Astrocyte (in vitro differentiated cells and primary cell): ENCODE data around the gene LRCOL1. TPM values are rescaled to one million over a fixed set of nuclear protein-coding genes. Genes with fewer than 3 reads are reported as not detected.
A peak's percentile ranks its signal among the peaks of the same experiment; 100 is the strongest.

ENCODE experiments used
- DNase-seq: peaks from one replicate; pipeline ENCODE4 v3.0.0-alpha.2; 2010; ENCODE audit warnings: low read depth
- FAIRE-seq: peaks from 2 replicates; lab custom pipeline; 2011; peaks lifted over from hg19 to GRCh38; lab: Jason Lieb, UNC
- H2AFZ ChIP-seq: 2 replicates; pipeline ENCODE4 v1.6.0; 2012; ENCODE audit warnings: low read depth, low read length, inconsistent platforms
- H3K27ac ChIP-seq: 2 replicates; pipeline ENCODE4 v1.5.1; 2011; ENCODE audit warnings: low read depth, low read length, inconsistent platforms
- H3K27me3 ChIP-seq: 2 replicates; pipeline ENCODE4 v1.6.0; 2011; ENCODE audit warnings: low read length, inconsistent platforms; ENCODE audit not compliant: insufficient read depth
- H3K36me3 ChIP-seq: 2 replicates; pipeline ENCODE4 v1.5.1; 2011; ENCODE audit warnings: low read length, inconsistent platforms; ENCODE audit not compliant: insufficient read depth
- H3K4me1 ChIP-seq: 2 replicates; pipeline ENCODE4 v1.5.1; 2011; ENCODE audit warnings: low read length, inconsistent platforms; ENCODE audit not compliant: insufficient read depth
- H3K4me2 ChIP-seq: 2 replicates; pipeline ENCODE4 v1.6.0; 2012; ENCODE audit warnings: low read length, inconsistent platforms
- H3K4me3 ChIP-seq: 2 replicates; pipeline ENCODE4 v1.5.1; 2011; ENCODE audit warnings: low read depth, mild to moderate bottlenecking, low read length, inconsistent platforms; ENCODE audit not compliant: insufficient read depth
- H3K79me2 ChIP-seq: 2 replicates; pipeline ENCODE4 v1.6.0; 2012; ENCODE audit warnings: mild to moderate bottlenecking, low read length, inconsistent platforms; ENCODE audit not compliant: insufficient read depth
- H3K9ac ChIP-seq: 2 replicates; pipeline ENCODE4 v1.6.0; 2012; ENCODE audit warnings: mild to moderate bottlenecking, low read length, inconsistent platforms
- H3K9me3 ChIP-seq: 2 replicates; pipeline ENCODE4 v1.5.1; 2012; ENCODE audit warnings: low read depth, mild to moderate bottlenecking, low read length, inconsistent platforms; ENCODE audit not compliant: insufficient read depth
- H4K20me1 ChIP-seq: 2 replicates; pipeline ENCODE4 v1.6.0; 2012; ENCODE audit warnings: low read length, inconsistent platforms; ENCODE audit not compliant: insufficient read depth
- H3K27ac Mint-ChIP-seq: one replicate; pipeline ENCODE4 v1.8.0; 2021; ENCODE audit warnings: mild to moderate bottlenecking, mixed read lengths; ENCODE audit not compliant: unreplicated experiment
- H3K27me3 Mint-ChIP-seq: one replicate; pipeline ENCODE4 v1.8.0; 2021; ENCODE audit warnings: low read depth, mixed read lengths; ENCODE audit not compliant: unreplicated experiment
- H3K36me3 Mint-ChIP-seq: one replicate; pipeline ENCODE4 v1.8.0; 2021; ENCODE audit warnings: low read depth, mixed read lengths; ENCODE audit not compliant: unreplicated experiment
- H3K4me1 Mint-ChIP-seq: one replicate; pipeline ENCODE4 v1.8.0; 2021; ENCODE audit warnings: low read depth, mixed read lengths; ENCODE audit not compliant: unreplicated experiment
- H3K4me3 Mint-ChIP-seq: one replicate; pipeline ENCODE4 v1.8.0; 2021; ENCODE audit warnings: mild to moderate bottlenecking, moderate library complexity, mixed read lengths; ENCODE audit not compliant: unreplicated experiment
- H3K9me3 Mint-ChIP-seq: one replicate; pipeline ENCODE4 v1.8.0; 2021; ENCODE audit warnings: mild to moderate bottlenecking, mixed read lengths; ENCODE audit not compliant: unreplicated experiment
- EZH2 ChIP-seq: IDR thresholded peaks from 2 replicates; pipeline ENCODE4 v1.6.1; 2012; ENCODE audit warnings: mild to moderate bottlenecking, low read length, inconsistent platforms; ENCODE audit not compliant: insufficient read depth
- total RNA-seq: library from RNA; stranded (reverse); gene quantifications from 2 replicates; pipeline ENCODE4 v1.2.1, GENCODE V29; 2021
- TF ChIP-seq, protein P1 (sequence below): IDR thresholded peaks from 2 replicates; pipeline ENCODE4 v1.5.1; 2011; ENCODE audit warnings: low read depth, mild to moderate bottlenecking, inconsistent platforms, low read length, moderate library complexity; ENCODE audit not compliant: insufficient read depth

LRCOL1 gene
- total RNA-seq, 1 donor from 2014 or later: not detected

DNA sequence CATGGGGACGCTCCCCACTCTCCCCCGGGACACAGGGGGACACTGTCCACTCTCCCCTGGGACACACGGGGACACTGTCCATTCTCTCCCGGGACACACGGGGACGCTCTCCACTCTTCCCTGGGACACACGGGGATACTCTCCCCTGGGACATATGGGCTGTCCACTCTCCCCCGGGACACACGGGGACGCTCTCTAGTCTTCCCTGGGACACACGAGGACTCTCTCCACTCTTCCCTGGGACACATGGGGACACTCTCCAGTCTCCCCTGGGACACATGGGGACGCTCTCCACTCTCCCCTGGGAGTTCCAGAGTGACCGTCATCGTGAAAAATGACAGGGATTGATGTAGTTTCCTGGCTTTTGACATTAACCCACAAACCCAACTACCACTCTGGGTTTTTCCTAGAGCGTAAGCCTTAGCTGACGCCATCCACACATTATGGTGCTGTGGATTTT lies 5.2 kb upstream of the LRCOL1 start:
- H3K27me3 ChIP-seq: peaks cover 39% of the 10 kb centered on the region
- Mint-ChIP-seq H3K36me3 (no peaks in the 10 kb centered on the region), H3K27me3 (peaks cover 54% of the 10 kb centered on the region), H3K9me3 (peaks cover 10% of the 10 kb centered on the region), H3K4me3 (no peak overlapping the region), H3K4me1 (no peaks in the 10 kb centered on the region), H3K27ac (no peak overlapping the region)
- H3K27ac ChIP-seq: no peak overlapping the region
- FAIRE-seq (no peak), DNase-seq (no peak)
- no peak overlapping the region for H3K4me3 ChIP-seq
- no peak overlapping the region for H3K9ac ChIP-seq
- no peaks in the 10 kb centered on the region for H3K36me3 ChIP-seq
- H3K4me2 ChIP-seq: no peak overlapping the region
- H3K79me2 ChIP-seq: no peaks in the 10 kb centered on the region
- no peaks in the 10 kb centered on the region for H3K4me1 ChIP-seq
- TF ChIP-seq, protein P1, sequence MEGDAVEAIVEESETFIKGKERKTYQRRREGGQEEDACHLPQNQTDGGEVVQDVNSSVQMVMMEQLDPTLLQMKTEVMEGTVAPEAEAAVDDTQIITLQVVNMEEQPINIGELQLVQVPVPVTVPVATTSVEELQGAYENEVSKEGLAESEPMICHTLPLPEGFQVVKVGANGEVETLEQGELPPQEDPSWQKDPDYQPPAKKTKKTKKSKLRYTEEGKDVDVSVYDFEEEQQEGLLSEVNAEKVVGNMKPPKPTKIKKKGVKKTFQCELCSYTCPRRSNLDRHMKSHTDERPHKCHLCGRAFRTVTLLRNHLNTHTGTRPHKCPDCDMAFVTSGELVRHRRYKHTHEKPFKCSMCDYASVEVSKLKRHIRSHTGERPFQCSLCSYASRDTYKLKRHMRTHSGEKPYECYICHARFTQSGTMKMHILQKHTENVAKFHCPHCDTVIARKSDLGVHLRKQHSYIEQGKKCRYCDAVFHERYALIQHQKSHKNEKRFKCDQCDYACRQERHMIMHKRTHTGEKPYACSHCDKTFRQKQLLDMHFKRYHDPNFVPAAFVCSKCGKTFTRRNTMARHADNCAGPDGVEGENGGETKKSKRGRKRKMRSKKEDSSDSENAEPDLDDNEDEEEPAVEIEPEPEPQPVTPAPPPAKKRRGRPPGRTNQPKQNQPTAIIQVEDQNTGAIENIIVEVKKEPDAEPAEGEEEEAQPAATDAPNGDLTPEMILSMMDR: no peak
- no peak for TF ChIP-seq EZH2
- H3K9me3 ChIP-seq: peaks cover 32% of the 10 kb centered on the region
- peaks cover 3% of the 10 kb centered on the region for H4K20me1 ChIP-seq
- no peak overlapping the region for H2AFZ ChIP-seq

DNA sequence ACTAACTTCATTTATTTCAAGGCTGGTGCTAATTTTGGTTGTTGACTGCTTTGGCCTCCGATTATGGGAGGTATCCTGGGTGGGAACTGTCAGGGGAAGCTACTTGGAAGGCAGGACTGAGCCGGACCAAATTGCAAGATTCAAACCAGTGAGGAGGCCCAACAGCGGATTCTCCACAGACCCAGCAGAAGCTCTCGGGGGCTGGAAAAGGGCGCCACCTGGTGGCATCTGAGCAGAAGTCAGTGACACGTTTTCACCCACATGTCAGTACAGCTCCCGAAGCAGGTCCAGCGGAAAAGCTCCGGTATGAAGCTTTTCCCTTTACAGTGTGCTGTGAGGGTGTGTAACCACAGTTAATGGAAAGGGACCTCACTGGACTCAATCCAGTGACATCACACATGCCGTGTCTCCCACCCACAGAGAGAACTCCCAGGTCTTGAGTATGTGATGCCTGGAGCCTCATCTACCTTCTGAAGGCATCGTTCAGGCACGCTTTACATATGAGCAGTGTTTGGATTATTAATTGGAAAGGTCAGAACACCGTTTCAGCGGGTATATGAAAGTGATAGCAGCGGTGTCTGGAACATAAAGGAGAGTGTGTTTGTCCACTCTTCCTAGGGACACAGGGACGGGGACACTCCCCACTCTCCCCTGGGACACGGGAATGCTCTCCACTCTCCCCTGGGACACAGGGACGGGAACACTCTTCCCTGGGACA lies 4.6 kb upstream of the LRCOL1 start:
- no peak overlapping the region for H3K27ac ChIP-seq
- peaks cover 32% of the 10 kb centered on the region for H3K9me3 ChIP-seq
- Mint-ChIP-seq H3K27ac (no peak overlapping the region), H3K27me3 (peaks cover 54% of the 10 kb centered on the region), H3K4me3 (no peak overlapping the region), H3K9me3 (peaks cover 10% of the 10 kb centered on the region), H3K36me3 (no peaks in the 10 kb centered on the region), H3K4me1 (no peaks in the 10 kb centered on the region)
- peak; percentile 79 for FAIRE-seq
- peaks cover 36% of the 10 kb centered on the region for H3K27me3 ChIP-seq
- no peak overlapping the region for H3K4me2 ChIP-seq
- H3K9ac ChIP-seq: no peak overlapping the region
- H3K79me2 ChIP-seq: no peaks in the 10 kb centered on the region
- peak; percentile 49 for DNase-seq
- TF ChIP-seq, protein P1: peak; percentile 86
- no peak for TF ChIP-seq EZH2
- H3K4me3 ChIP-seq: no peak overlapping the region
- no peaks in the 10 kb centered on the region for H3K4me1 ChIP-seq
- peaks cover 3% of the 10 kb centered on the region for H4K20me1 ChIP-seq
- no peak overlapping the region for H2AFZ ChIP-seq
- H3K36me3 ChIP-seq: no peaks in the 10 kb centered on the region

DNA sequence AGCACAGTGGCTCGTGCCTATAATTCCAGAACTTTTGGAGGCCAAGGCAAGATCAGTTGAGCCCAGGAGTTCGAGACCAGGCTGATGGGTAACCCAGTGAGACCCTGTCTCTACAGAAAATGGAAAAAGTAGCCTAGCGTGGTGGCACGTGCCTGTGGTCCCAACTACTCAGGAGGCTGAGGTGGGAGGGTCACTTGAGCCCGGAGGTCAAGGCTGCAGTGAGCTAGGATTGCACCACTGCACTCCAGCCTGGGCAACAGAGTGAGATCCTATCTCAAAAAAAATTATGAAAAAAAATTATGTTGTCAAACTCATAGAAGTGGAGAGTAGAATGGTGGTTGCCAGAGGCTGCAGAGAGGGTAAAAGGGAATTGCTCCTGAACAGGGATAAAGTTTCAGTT lies 3.6 kb upstream of the LRCOL1 start:
- Mint-ChIP-seq H3K4me3 (no peak overlapping the region), H3K27me3 (peaks cover 56% of the 10 kb centered on the region), H3K27ac (no peak overlapping the region), H3K9me3 (peaks cover 10% of the 10 kb centered on the region), H3K4me1 (no peaks in the 10 kb centered on the region), H3K36me3 (no peaks in the 10 kb centered on the region)
- DNase-seq (no peak), FAIRE-seq (no peak)
- no peaks in the 10 kb centered on the region for H3K4me1 ChIP-seq
- no peak overlapping the region for H3K4me3 ChIP-seq
- no peaks in the 10 kb centered on the region for H3K79me2 ChIP-seq
- H3K4me2 ChIP-seq: no peak overlapping the region
- H3K27ac ChIP-seq: no peak overlapping the region
- no peaks in the 10 kb centered on the region for H3K36me3 ChIP-seq
- H2AFZ ChIP-seq: no peak overlapping the region
- peaks cover 32% of the 10 kb centered on the region for H3K9me3 ChIP-seq
- H3K27me3 ChIP-seq: peaks cover 36% of the 10 kb centered on the region
- H4K20me1 ChIP-seq: peaks cover 3% of the 10 kb centered on the region
- H3K9ac ChIP-seq: no peak overlapping the region
- TF ChIP-seq, protein P1: no peak
